Measurements from ENCODE around the gene EXD3.

GRCh38 chr9:137380171-137380570, 42.8 kb downstream of the EXD3 start:
- TF ChIP-seq, protein P1, sequence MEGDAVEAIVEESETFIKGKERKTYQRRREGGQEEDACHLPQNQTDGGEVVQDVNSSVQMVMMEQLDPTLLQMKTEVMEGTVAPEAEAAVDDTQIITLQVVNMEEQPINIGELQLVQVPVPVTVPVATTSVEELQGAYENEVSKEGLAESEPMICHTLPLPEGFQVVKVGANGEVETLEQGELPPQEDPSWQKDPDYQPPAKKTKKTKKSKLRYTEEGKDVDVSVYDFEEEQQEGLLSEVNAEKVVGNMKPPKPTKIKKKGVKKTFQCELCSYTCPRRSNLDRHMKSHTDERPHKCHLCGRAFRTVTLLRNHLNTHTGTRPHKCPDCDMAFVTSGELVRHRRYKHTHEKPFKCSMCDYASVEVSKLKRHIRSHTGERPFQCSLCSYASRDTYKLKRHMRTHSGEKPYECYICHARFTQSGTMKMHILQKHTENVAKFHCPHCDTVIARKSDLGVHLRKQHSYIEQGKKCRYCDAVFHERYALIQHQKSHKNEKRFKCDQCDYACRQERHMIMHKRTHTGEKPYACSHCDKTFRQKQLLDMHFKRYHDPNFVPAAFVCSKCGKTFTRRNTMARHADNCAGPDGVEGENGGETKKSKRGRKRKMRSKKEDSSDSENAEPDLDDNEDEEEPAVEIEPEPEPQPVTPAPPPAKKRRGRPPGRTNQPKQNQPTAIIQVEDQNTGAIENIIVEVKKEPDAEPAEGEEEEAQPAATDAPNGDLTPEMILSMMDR (IDR thresholded peaks at IDR 0.05), result no peak
- no peak for TF ChIP-seq EP300 (IDR thresholded peaks at IDR 0.05)
- TF ChIP-seq POLR2A (IDR thresholded peaks at IDR 0.05), result no peak

Measured in stomach (tissue), 4 donors.